H1 (cell line): Measurements from ENCODE around the gene MYOD1. TPM values are rescaled to one million over a fixed set of nuclear protein-coding genes. Genes with fewer than 3 reads are reported as not detected.

ENCODE experiments used
- CHD7 ChIP-seq: fragments of 300-600 bp; sonication (generic); IDR thresholded peaks from 2 replicates; pipeline ENCODE4 v1.7.1; 2012; ENCODE audit warnings: low read length, moderate library complexity, mild to moderate bottlenecking, inconsistent platforms; ENCODE audit not compliant: insufficient replicate concordance
- KDM4A ChIP-seq: IDR thresholded peaks from one replicate; pipeline ENCODE4 v1.7.1; 2012; ENCODE audit warnings: low read depth, mild to moderate bottlenecking, moderate library complexity, low read length, inconsistent platforms; ENCODE audit not compliant: severe bottlenecking
- RAD21 ChIP-seq, 2 experiments: IDR thresholded peaks in 1 of 2; conservative IDR thresholded peaks in 1 of 2; 2 replicates each; pipeline ENCODE4 v1.6.1; 2011; ENCODE audit warnings: low read depth in 2 of 2, low read length in 2 of 2, improper control_type of control experiment in 1 of 2, inconsistent platforms in 1 of 2, mild to moderate bottlenecking in 1 of 2, moderate library complexity in 1 of 2
- RXRA ChIP-seq: IDR thresholded peaks from 2 replicates; pipeline ENCODE4 v1.6.1; 2011; ENCODE audit warnings: low read depth, mild to moderate bottlenecking, low read length, moderate library complexity; ENCODE audit not compliant: insufficient read depth
- SIRT6 ChIP-seq: IDR thresholded peaks from one replicate; pipeline ENCODE4 v1.7.1; 2012; ENCODE audit warnings: low read length, inconsistent platforms
- SP2 ChIP-seq: IDR thresholded peaks from 2 replicates; pipeline ENCODE4 v1.6.1; 2012; ENCODE audit warnings: mild to moderate bottlenecking, low read length, inconsistent platforms
- TAF7 ChIP-seq: optimal IDR thresholded peaks from 2 replicates; pipeline ENCODE3; 2011; ENCODE audit warnings: low read depth, mild to moderate bottlenecking, inconsistent platforms, low read length, moderate library complexity, borderline replicate concordance
- TBP ChIP-seq: IDR thresholded peaks from 2 replicates; pipeline ENCODE4 v1.6.1; 2011; ENCODE audit warnings: low read depth, low read length, improper control_type of control experiment
- polyA plus RNA-seq, 7 experiments: library from polyadenylated mRNA; depleted of rRNA in 3 of 7; stranded (reverse) in 5 of 7; unstranded in 2 of 7; fragments of >200 nt in 5 of 7; fragments of 200-250 nt in 2 of 7; gene quantifications; 1 replicate in 5 of 7; 2 replicates in 1 of 7; 4 replicates in 1 of 7; pipeline versions ENCODE4 v1.2.1 to v1.2.3, GENCODE V29; 2011 to 2013; ENCODE audit warnings: missing spikeins in 2 of 7, mixed read lengths in 2 of 7
- total RNA-seq: library from RNA; stranded (reverse); fragmentation: NEBNext Ultra II Directional; extraction: Animal tissue kit (Norgen Biotek cat#: 25700); gene quantifications from 2 replicates; pipeline ENCODE4 v1.2.1, GENCODE V29; 2021

MYOD1 gene
- total and polyA plus RNA-seq, 2 of the 8 experiments (the other 6 are each of a cell fraction or from before 2014, with no cell fraction given): not detected

- TF ChIP-seq CHD7: no peak
- no peak for TF ChIP-seq SP2
- TF ChIP-seq RXRA: no peak
- no peak for TF ChIP-seq KDM4A
- no peak for TF ChIP-seq RAD21 (IDR thresholded peaks at IDR 0.05 in 1 of 2, conservative IDR thresholded peaks at IDR 0.05 in 1 of 2; ENCODE audit: low read depth in 2 of 2, low read length in 2 of 2)
- TF ChIP-seq TBP: no peak
- TF ChIP-seq SIRT6: no peak
- no peak for TF ChIP-seq TAF7
Measured at GRCh38 chr11:17707830-17708229, 11.5 kb upstream of the MYOD1 start (continued).
